Right atrium auricular region (tissue), 2 donors: Measurements from ENCODE around the gene PAX3. TPM values are rescaled to one million over a fixed set of nuclear protein-coding genes. Genes with fewer than 3 reads are reported as not detected.

Experiments
- DNase-seq: peaks from one replicate; pipeline ENCODE4 v3.0.0-alpha.2; 2019; ENCODE audit warnings: low spot score
- H3K27ac ChIP-seq, 2 donors: fragments of 200-600 bp; sonication (generic); 1 replicate in 1 of 2; 2 replicates in 1 of 2; pipeline ENCODE4 v1.5.1; 2016 to 2019
- H3K27me3 ChIP-seq, 2 donors: fragments of 200-600 bp; sonication (generic); one replicate each; pipeline versions ENCODE4 v1.5.1 to v1.6.0; 2017 to 2019
- H3K36me3 ChIP-seq: fragments of 200-600 bp; sonication (generic); one replicate; pipeline ENCODE4 v1.5.1; 2016
- H3K4me1 ChIP-seq, 2 donors: fragments of 200-600 bp; sonication (generic); one replicate each; pipeline versions ENCODE4 v1.5.1 to v1.6.0; 2017 to 2019
- H3K4me3 ChIP-seq, 2 donors: fragments of 200-600 bp; sonication (generic); 1 replicate in 1 of 2; 2 replicates in 1 of 2; pipeline ENCODE4 v1.5.1; 2017 to 2019; ENCODE audit warnings: mild to moderate bottlenecking in 1 of 2, moderate library complexity in 1 of 2
- H3K9me3 ChIP-seq, 2 donors: fragments of 200-600 bp; sonication (generic); one replicate each; pipeline ENCODE4 v1.5.1; 2019
- CTCF ChIP-seq, 2 donors: fragments of 200-600 bp; sonication (generic); IDR thresholded peaks; one replicate each; pipeline ENCODE4 v1.5.1; 2019; ENCODE audit warnings: antibody characterized with exemption in 2 of 2
- total RNA-seq, 2 donors: library from RNA; depleted of rRNA; stranded (reverse); fragments of >200 nt; gene quantifications; one replicate each; pipeline ENCODE4 v1.1.0, GENCODE V29; 2016

The PAX3 gene
- total RNA-seq, 2 donors from 2014 or later = 0.24 to 1.7 TPM

- H3K4me3 ChIP-seq = no peak overlapping the region
- no peak for TF ChIP-seq CTCF (IDR thresholded peaks at IDR 0.05)
- no peaks in the 10 kb centered on the region for H3K9me3 ChIP-seq
- DNase-seq = no peak
- no peaks in the 10 kb centered on the region for H3K4me1 ChIP-seq
- no peaks in the 10 kb centered on the region for H3K27me3 ChIP-seq
- H3K36me3 ChIP-seq = no peaks in the 10 kb centered on the region
- no peak overlapping the region for H3K27ac ChIP-seq
Measured at GRCh38 chr2:222213049-222213448, 85.7 kb downstream of the PAX3 start.

GRCh38 chr2:222212571-222212970 lies 86.2 kb downstream of the PAX3 start:
- Histone ChIP-seq H3K4me1 (no peaks in the 10 kb centered on the region), H3K27me3 (no peaks in the 10 kb centered on the region), H3K9me3 (no peaks in the 10 kb centered on the region), H3K27ac (no peak overlapping the region), H3K36me3 (no peaks in the 10 kb centered on the region), H3K4me3 (no peak overlapping the region)
- no peak for TF ChIP-seq CTCF (IDR thresholded peaks at IDR 0.05)
- DNase-seq = no peak

GRCh38 chr2:222208010-222208690 lies 90.6 kb downstream of the PAX3 start:
- Histone ChIP-seq H3K27me3 (no peaks in the 10 kb centered on the region), H3K9me3 (no peaks in the 10 kb centered on the region), H3K36me3 (no peaks in the 10 kb centered on the region), H3K4me1 (no peaks in the 10 kb centered on the region), H3K4me3 (no peak overlapping the region), H3K27ac (no peak overlapping the region)
- no peak for DNase-seq
- no peak for TF ChIP-seq CTCF (IDR thresholded peaks at IDR 0.05)

GRCh38 chr2:222205136-222205535 lies 93.7 kb downstream of the PAX3 start:
- TF ChIP-seq CTCF (IDR thresholded peaks at IDR 0.05) = no peak
- no peaks in the 10 kb centered on the region for H3K27me3 ChIP-seq
- DNase-seq = no peak

GRCh38 chr2:222203041-222203440 lies 95.8 kb downstream of the PAX3 start:
- Histone ChIP-seq H3K9me3 (no peaks in the 10 kb centered on the region), H3K4me1 (no peaks in the 10 kb centered on the region), H3K4me3 (no peak overlapping the region), H3K27ac (no peak overlapping the region), H3K36me3 (no peaks in the 10 kb centered on the region), H3K27me3 (no peaks in the 10 kb centered on the region)
- no peak for TF ChIP-seq CTCF (IDR thresholded peaks at IDR 0.05)
- DNase-seq = no peak

More at GRCh38 chr2:222205136-222205535, 93.7 kb downstream of the PAX3 start:
- Histone ChIP-seq H3K4me3 (no peak overlapping the region), H3K27ac (no peak overlapping the region), H3K4me1 (no peaks in the 10 kb centered on the region), H3K9me3 (no peaks in the 10 kb centered on the region), H3K36me3 (no peaks in the 10 kb centered on the region)

DNA sequence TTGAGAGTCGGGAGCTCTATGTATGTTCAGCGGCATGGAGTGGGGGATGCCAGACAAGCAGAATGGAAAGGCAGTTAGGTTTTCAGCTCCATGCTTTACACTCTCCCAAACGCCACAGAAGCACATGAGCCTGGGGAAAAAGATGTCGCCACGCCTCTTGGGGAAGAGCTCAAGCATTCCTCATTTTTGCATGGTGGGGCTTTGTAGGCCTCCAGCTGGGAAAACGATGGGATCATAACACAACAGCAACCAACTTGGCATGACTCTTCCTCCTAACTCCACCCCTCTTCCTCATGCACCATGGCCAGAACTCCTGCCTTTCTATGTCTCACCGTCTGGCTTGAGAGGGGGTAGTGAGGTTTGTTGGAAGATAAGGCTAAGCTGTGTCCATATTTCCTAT lies 102.6 kb downstream of the PAX3 start:
- Histone ChIP-seq H3K36me3 (no peaks in the 10 kb centered on the region), H3K27me3 (no peaks in the 10 kb centered on the region), H3K4me3 (no peak overlapping the region), H3K9me3 (no peaks in the 10 kb centered on the region), H3K27ac (no peak overlapping the region), H3K4me1 (no peaks in the 10 kb centered on the region)
- DNase-seq = no peak
- no peak for TF ChIP-seq CTCF (IDR thresholded peaks at IDR 0.05)
